Upper lobe of left lung (tissue), 6 donors: ENCODE results near the gene DDI2. TPM values are rescaled to one million over a fixed set of nuclear protein-coding genes. Genes with fewer than 3 reads are reported as not detected.
A peak's percentile ranks its signal among the peaks of the same experiment; 100 is the strongest.

ENCODE experiments used
- ATAC-seq, 2 donors: fragments of 200-7000 bp; cut with Tn5 transposase; one replicate each; pipeline ENCODE4 v1.9.1; 2022; ENCODE audit warnings: mild to moderate bottlenecking in 2 of 2, moderate library complexity in 2 of 2; ENCODE audit not compliant: low FRiP score in 2 of 2
- DNase-seq, 2 donors: peaks; one replicate each; pipeline ENCODE4 v3.0.0-alpha.2; 2019 to 2020
- H3K27ac ChIP-seq, 4 donors: fragments of 200-600 bp; sonication (generic); one replicate each; pipeline ENCODE4 v1.5.1; 2016 to 2019
- H3K27me3 ChIP-seq, 4 donors: fragments of 200-600 bp; sonication (generic); one replicate each; pipeline ENCODE4 v1.5.1; 2017 to 2019
- H3K36me3 ChIP-seq, 4 donors: fragments of 200-600 bp; sonication (generic); one replicate each; pipeline ENCODE4 v1.5.1; 2016 to 2019
- H3K4me1 ChIP-seq, 4 donors: fragments of 200-600 bp; sonication (generic); one replicate each; pipeline ENCODE4 v1.5.1; 2018 to 2019
- H3K4me3 ChIP-seq, 4 donors: fragments of 200-600 bp; sonication (generic); one replicate each; pipeline ENCODE4 v1.5.1; 2017 to 2019; ENCODE audit warnings: mild to moderate bottlenecking in 2 of 4, moderate library complexity in 1 of 4
- H3K9me3 ChIP-seq, 4 donors: fragments of 200-600 bp; sonication (generic); one replicate each; pipeline ENCODE4 v1.5.1; 2018 to 2019
- EP300 ChIP-seq, 4 donors: sonication (generic); formaldehyde crosslinking; IDR thresholded peaks; one replicate each; pipeline ENCODE4 v1.5.1; 2017; ENCODE audit warnings: antibody characterized with exemption in 4 of 4, control low read depth in 2 of 4
- POLR2A ChIP-seq, 4 donors: fragments of 450-650 bp; IDR thresholded peaks; one replicate each; pipeline ENCODE4 v1.5.1; 2016 to 2017; ENCODE audit warnings: antibody characterized with exemption in 4 of 4, mild to moderate bottlenecking in 2 of 4
- POLR2AphosphoS5 ChIP-seq, 2 donors: sonication (generic); formaldehyde crosslinking; IDR thresholded peaks; one replicate each; pipeline ENCODE4 v1.5.1; 2017; ENCODE audit warnings: antibody characterized with exemption in 2 of 2
- WGBS, 2 donors: methylation state at CpG; one replicate each; pipeline ENCODE4 v1.1.5; 2017 to 2018; 5-methylcytosine and 5-hydroxymethylcytosine counted together
- total RNA-seq, 6 donors: library from RNA; depleted of rRNA in 4 of 6; stranded (reverse); fragments of >200 nt in 4 of 6; gene quantifications; one replicate each; pipeline versions ENCODE4 v1.1.0 to v1.2.1, GENCODE V29; 2016 to 2021
- TF ChIP-seq, protein P1 (sequence below), 6 experiments: fragments of 450-650 bp in 4 of 6; fragments of 200-600 bp in 2 of 6; sonication (generic) in 2 of 6; IDR thresholded peaks; one replicate each; pipeline ENCODE4 v1.5.1; 2016 to 2019; ENCODE audit warnings: antibody characterized with exemption in 6 of 6
- donor health status: DM: no; HTN: no; CAD: no; lungs with moderate emphysema.
- donor health status: DM: no; HTN: yes; CAD: no; lungs with severe emphysema.

Gene DDI2
- total RNA-seq, 6 donors from 2014 or later, result 31.4 to 161 (median 46.1) TPM

DNA sequence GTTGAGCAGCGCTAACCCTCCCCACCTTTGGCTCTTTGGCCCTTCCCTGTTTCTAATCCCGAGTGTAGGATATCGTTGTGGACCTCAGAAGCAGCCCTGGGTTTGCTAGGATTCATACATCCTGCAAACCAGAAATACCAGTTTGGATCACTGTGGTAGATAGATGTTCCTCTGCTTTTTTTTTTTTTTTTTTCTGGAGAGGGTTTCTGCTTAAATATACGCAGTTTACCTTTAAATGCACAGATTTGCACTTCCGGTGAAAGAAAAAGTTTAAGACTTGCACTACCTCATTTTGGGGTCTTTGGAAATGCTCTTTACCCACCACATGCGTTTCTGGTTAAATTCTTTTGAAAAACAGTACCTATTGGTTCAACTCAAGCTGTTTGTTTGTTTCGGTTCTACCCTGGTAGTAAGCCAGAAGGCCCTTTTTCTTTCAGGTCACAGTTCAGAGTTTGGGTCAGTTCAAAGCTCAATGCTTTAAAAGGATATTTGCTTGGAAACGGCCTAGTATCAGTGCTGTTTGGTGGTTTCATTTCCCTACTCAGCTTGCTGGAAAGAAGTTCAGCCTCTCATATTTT lies 908 bp downstream of the DDI2 start:
- H3K27ac ChIP-seq, result peak overlapping the region; percentile 94 to 99 (median 98)
- peak overlapping the region; percentile 81 to 96 (median 89) for H3K4me3 ChIP-seq
- no peak for TF ChIP-seq POLR2A (IDR thresholded peaks at IDR 0.05)
- no peak for TF ChIP-seq EP300 (IDR thresholded peaks at IDR 0.05)
- TF ChIP-seq, protein P1, sequence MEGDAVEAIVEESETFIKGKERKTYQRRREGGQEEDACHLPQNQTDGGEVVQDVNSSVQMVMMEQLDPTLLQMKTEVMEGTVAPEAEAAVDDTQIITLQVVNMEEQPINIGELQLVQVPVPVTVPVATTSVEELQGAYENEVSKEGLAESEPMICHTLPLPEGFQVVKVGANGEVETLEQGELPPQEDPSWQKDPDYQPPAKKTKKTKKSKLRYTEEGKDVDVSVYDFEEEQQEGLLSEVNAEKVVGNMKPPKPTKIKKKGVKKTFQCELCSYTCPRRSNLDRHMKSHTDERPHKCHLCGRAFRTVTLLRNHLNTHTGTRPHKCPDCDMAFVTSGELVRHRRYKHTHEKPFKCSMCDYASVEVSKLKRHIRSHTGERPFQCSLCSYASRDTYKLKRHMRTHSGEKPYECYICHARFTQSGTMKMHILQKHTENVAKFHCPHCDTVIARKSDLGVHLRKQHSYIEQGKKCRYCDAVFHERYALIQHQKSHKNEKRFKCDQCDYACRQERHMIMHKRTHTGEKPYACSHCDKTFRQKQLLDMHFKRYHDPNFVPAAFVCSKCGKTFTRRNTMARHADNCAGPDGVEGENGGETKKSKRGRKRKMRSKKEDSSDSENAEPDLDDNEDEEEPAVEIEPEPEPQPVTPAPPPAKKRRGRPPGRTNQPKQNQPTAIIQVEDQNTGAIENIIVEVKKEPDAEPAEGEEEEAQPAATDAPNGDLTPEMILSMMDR (IDR thresholded peaks at IDR 0.05), result no peak
- TF ChIP-seq POLR2AphosphoS5 (IDR thresholded peaks at IDR 0.05), result no peak
- H3K36me3 ChIP-seq, result no peaks in the 10 kb centered on the region
- ATAC-seq (no peak), DNase-seq (no peak)
- no peaks in the 10 kb centered on the region for H3K9me3 ChIP-seq
- 1 to 2% methylated on average over 8 of the region's 8 CpGs for WGBS, 2 donors
- H3K27me3 ChIP-seq, result no peaks in the 10 kb centered on the region
- peaks cover 43 to 65% (median 54%) of the 10 kb centered on the region in 4 donors for H3K4me1 ChIP-seq

DNA sequence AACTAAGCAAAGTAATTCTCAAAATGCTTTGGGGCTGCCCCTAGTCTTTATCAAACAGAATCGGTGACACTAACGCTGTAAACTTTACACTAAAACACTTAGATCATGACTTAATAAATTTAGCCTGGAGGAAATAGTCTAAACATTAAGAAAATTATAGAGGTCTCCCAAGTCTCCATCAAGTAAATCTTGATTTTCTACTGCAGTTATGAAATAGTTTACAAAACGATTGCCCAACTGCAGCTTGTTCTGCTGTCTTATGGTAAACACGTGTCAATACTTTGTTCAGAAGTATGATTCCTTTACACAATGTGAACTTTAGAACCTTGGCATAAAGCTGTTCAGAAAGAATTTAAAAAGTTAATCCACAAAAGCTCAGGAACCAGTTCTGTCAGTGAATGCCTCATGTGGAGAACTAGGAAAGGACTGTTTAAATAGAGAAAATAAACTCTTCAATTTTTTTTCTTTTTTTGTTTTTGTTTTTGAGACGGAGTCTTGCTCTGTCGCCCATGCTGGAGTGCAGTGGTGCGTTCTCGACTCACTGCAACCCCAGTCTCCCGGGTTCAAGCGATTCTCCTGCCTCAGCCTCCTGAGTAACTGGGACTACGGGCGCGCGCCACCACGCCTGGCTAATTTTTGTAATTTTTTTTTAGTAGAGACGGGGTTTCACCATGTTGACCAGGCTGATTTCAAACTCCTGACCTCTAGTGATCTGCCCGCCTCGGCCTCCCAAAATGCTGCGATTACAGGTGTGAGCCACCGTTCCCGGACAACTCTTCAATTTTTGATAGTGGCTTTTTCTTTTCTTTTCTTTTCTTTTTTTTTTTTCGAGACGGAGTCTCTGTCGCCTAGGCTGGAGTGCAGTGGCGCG lies 1.6 kb downstream of the DDI2 start:
- H3K9me3 ChIP-seq, result no peaks in the 10 kb centered on the region
- no peaks in the 10 kb centered on the region for H3K27me3 ChIP-seq
- peak overlapping the region; percentile 94 to 99 (median 98) for H3K27ac ChIP-seq
- 70 to 72% methylated on average over 26 of the region's 26 CpGs for WGBS, 2 donors
- H3K36me3 ChIP-seq, result no peaks in the 10 kb centered on the region
- TF ChIP-seq EP300 (IDR thresholded peaks at IDR 0.05), result peak in 1 of 4 donors; percentile 82
- peak in 1 of 2 donors; percentile 53 for TF ChIP-seq POLR2AphosphoS5 (IDR thresholded peaks at IDR 0.05)
- no peak for TF ChIP-seq POLR2A (IDR thresholded peaks at IDR 0.05)
- TF ChIP-seq, protein P1 (IDR thresholded peaks at IDR 0.05), result peak in 1 of 6 experiments; percentile 25
- H3K4me3 ChIP-seq, result peak overlapping the region; percentile 81 to 96 (median 89)
- no peak for DNase-seq
- peaks cover 46 to 72% (median 58%) of the 10 kb centered on the region in 4 donors for H3K4me1 ChIP-seq
- no peak for ATAC-seq

DNA sequence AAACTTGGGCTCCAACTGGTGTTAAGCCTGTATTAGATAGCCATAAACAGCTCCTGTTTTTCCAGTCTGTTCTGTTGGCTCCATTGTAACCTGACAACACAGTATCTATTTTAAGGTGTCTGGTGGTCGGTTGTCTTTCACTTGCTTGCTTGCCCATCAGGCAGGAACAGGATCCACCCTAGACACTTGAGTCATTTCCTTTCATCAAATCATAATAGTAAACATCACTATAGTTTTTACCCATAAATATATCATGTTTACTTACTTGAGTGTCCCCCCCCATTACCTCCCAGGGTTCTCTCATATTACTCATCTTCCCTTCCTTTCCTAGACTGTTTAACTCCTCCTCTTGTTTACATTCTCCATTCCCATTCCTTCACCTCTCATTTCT lies 2.9 kb downstream of the DDI2 start:
- no peaks in the 10 kb centered on the region for H3K36me3 ChIP-seq
- TF ChIP-seq, protein P1 (IDR thresholded peaks at IDR 0.05), result no peak
- TF ChIP-seq EP300 (IDR thresholded peaks at IDR 0.05) (peak in 2 of 4 donors; percentile 54 to 58), POLR2A (IDR thresholded peaks at IDR 0.05) (no peak), POLR2AphosphoS5 (IDR thresholded peaks at IDR 0.05) (peak in 1 of 2 donors; percentile 29)
- DNase-seq, result no peak
- no peaks in the 10 kb centered on the region for H3K27me3 ChIP-seq
- ATAC-seq, result no peak
- 32 to 47% methylated on average over 1 of the region's 1 CpG for WGBS, 2 donors
- peak overlapping the region; percentile 94 to 99 (median 98) for H3K27ac ChIP-seq
- H3K4me1 ChIP-seq, result peaks cover 55 to 84% (median 62%) of the 10 kb centered on the region in 4 donors
- no peak overlapping the region for H3K4me3 ChIP-seq
- no peaks in the 10 kb centered on the region for H3K9me3 ChIP-seq

DNA sequence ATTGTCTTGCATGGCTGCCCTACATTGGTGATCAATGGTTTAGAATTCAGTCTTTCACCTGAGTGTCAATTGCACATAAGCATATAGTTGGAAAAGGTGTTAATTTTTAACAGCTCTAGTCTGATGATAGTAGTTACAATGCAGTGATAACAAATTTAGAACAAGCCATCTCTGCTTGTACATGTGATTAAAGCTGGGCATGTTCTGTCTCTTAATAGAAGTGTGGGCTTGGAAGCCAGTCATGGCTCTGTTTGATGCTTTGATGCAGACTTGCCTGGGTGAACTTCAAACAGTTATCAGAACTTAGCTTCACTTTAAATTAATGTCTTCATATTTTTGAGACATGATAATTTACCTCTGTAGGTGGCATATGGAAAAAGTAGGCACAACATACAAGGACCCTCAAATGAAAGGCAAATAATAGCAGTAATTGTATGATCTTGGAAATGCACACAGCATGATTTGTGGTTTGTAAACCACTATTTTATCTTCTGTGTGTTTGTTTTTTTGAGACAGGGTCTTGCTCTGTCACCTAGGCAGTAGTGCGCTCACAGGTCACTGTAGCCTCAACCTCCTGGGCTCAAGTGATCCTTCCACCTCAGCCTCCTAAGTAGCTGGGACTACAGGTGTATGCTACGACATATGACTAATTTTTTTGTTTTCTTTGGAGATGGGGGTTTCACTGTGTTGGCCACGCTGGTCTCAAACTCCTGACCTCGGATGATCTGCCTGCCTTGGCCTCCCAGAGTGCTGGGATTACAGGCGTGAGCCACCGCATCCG lies 3.8 kb downstream of the DDI2 start:
- H3K4me3 ChIP-seq, result no peak overlapping the region
- H3K27me3 ChIP-seq, result no peaks in the 10 kb centered on the region
- ATAC-seq, result no peak
- no peak for DNase-seq
- peak overlapping the region in 3 of 4 donors; percentile 94 to 99 (median 97) for H3K27ac ChIP-seq
- TF ChIP-seq POLR2AphosphoS5 (IDR thresholded peaks at IDR 0.05) (no peak), EP300 (IDR thresholded peaks at IDR 0.05) (no peak), POLR2A (IDR thresholded peaks at IDR 0.05) (no peak)
- TF ChIP-seq, protein P1 (IDR thresholded peaks at IDR 0.05), result no peak
- H3K4me1 ChIP-seq, result peaks cover 61 to 86% (median 66%) of the 10 kb centered on the region in 4 donors
- H3K36me3 ChIP-seq, result no peaks in the 10 kb centered on the region
- no peaks in the 10 kb centered on the region for H3K9me3 ChIP-seq
- 95 to 98% methylated on average over 7 of the region's 7 CpGs for WGBS, 2 donors
